KOPT-K1 (cell line): ENCODE measurements around the gene ELOVL1.
"Not testable (repeated sequence)": the region's sequence is repeated elsewhere in the genome, so short reads cannot be mapped to it uniquely, and the experiment has no call there.

ENCODE experiments used
- H3K27ac ChIP-seq: fragments of 200-600 bp; sonication (generic); 2 replicates; pipeline ENCODE4 v1.5.1; 2016; ENCODE audit warnings: antibody characterized with exemption, mild to moderate bottlenecking, low read depth, low read length; ENCODE audit not compliant: poor library complexity, severe bottlenecking
- H3K36me3 ChIP-seq: fragments of 200-600 bp; sonication (generic); 2 replicates; pipeline ENCODE4 v1.5.1; 2017; ENCODE audit warnings: antibody characterized with exemption, mild to moderate bottlenecking, low read length, moderate library complexity; ENCODE audit not compliant: insufficient read depth
- H3K9me3 ChIP-seq: fragments of 200-600 bp; sonication (generic); 2 replicates; pipeline ENCODE4 v1.5.1; 2017; ENCODE audit warnings: antibody characterized with exemption, low read length, mild to moderate bottlenecking; ENCODE audit not compliant: insufficient read depth, poor library complexity, severe bottlenecking

The ELOVL1 gene

GRCh38 chr1:43367904-43368645 lies at the start of gene ELOVL1:
TSS of gene ELOVL1 (minus strand) at chr1:43368011. CDS start at chr1:43365609, 2,402 bp downstream.
- Histone ChIP-seq H3K9me3 (no peaks in the 10 kb centered on the region), H3K27ac (peak within 1 kb of the TSS; percentile 90), H3K36me3 (peaks cover 24% of the 10 kb centered on the region)

- Histone ChIP-seq H3K27ac (no peak overlapping the region), H3K36me3 (peaks cover 74% of the 10 kb centered on the region), H3K9me3 (no peaks in the 10 kb centered on the region)
Observed at GRCh38 chr1:43415901-43416300, 48.1 kb upstream of the ELOVL1 start.

GRCh38 chr1:43414634-43415223 lies 46.9 kb upstream of the ELOVL1 start:
- no peak overlapping the region for H3K27ac ChIP-seq
- peaks cover 67% of the 10 kb centered on the region for H3K36me3 ChIP-seq
- H3K9me3 ChIP-seq: no peaks in the 10 kb centered on the region

- H3K9me3 ChIP-seq, H3K27ac ChIP-seq: not testable (repeated sequence)
- H3K36me3 ChIP-seq: peaks cover 67% of the 10 kb centered on the region
Observed at GRCh38 chr1:43413426-43413825, 45.6 kb upstream of the ELOVL1 start.

GRCh38 chr1:43410571-43410970 lies 42.8 kb upstream of the ELOVL1 start:
- Histone ChIP-seq H3K9me3 (no peaks in the 10 kb centered on the region), H3K27ac (no peak overlapping the region), H3K36me3 (peaks cover 63% of the 10 kb centered on the region)

GRCh38 chr1:43405876-43406234 lies 38.0 kb upstream of the ELOVL1 start:
- H3K36me3 ChIP-seq: peaks cover 73% of the 10 kb centered on the region
- no peak overlapping the region for H3K27ac ChIP-seq
- H3K9me3 ChIP-seq: no peaks in the 10 kb centered on the region

GRCh38 chr1:43405219-43405875 lies 37.5 kb upstream of the ELOVL1 start:
- Histone ChIP-seq H3K27ac (no peak overlapping the region), H3K36me3 (peaks cover 72% of the 10 kb centered on the region), H3K9me3 (no peaks in the 10 kb centered on the region)

GRCh38 chr1:43404353-43404752 lies 36.5 kb upstream of the ELOVL1 start:
- H3K36me3 ChIP-seq: peaks cover 65% of the 10 kb centered on the region
- H3K27ac ChIP-seq: no peak overlapping the region
- no peaks in the 10 kb centered on the region for H3K9me3 ChIP-seq

- Histone ChIP-seq H3K36me3 (peaks cover 48% of the 10 kb centered on the region), H3K9me3 (no peaks in the 10 kb centered on the region), H3K27ac (no peak overlapping the region)
Observed at GRCh38 chr1:43402089-43402865, 34.5 kb upstream of the ELOVL1 start.

GRCh38 chr1:43400441-43400840 lies 32.6 kb upstream of the ELOVL1 start:
- H3K36me3 ChIP-seq: peaks cover 47% of the 10 kb centered on the region
- not testable (repeated sequence) for H3K9me3 ChIP-seq, H3K27ac ChIP-seq

- Histone ChIP-seq H3K9me3 (no peaks in the 10 kb centered on the region), H3K36me3 (peaks cover 29% of the 10 kb centered on the region), H3K27ac (no peak overlapping the region)
Observed at GRCh38 chr1:43398227-43398626, 30.4 kb upstream of the ELOVL1 start.

GRCh38 chr1:43396059-43396458 lies 28.2 kb upstream of the ELOVL1 start:
- Histone ChIP-seq H3K27ac (no peak overlapping the region), H3K36me3 (peaks cover 22% of the 10 kb centered on the region), H3K9me3 (no peaks in the 10 kb centered on the region)

- peaks cover 22% of the 10 kb centered on the region for H3K36me3 ChIP-seq
- no peaks in the 10 kb centered on the region for H3K9me3 ChIP-seq
- no peak overlapping the region for H3K27ac ChIP-seq
Observed at GRCh38 chr1:43395523-43395922, 27.7 kb upstream of the ELOVL1 start.

GRCh38 chr1:43392702-43393101 lies 24.9 kb upstream of the ELOVL1 start:
- peaks cover 25% of the 10 kb centered on the region for H3K36me3 ChIP-seq

More at GRCh38 chr1:43392702-43393101, 24.9 kb upstream of the ELOVL1 start:
- Histone ChIP-seq H3K9me3 (no peaks in the 10 kb centered on the region), H3K27ac (no peak overlapping the region)
